ENCODE measurements around the gene LRP1B. TPM values are rescaled to one million over a fixed set of nuclear protein-coding genes. Genes with fewer than 3 reads are reported as not detected.

Gene LRP1B
- total and polyA plus RNA-seq, 2 donors (not counting 1 experiment from before 2014, with no cell fraction given): not detected

- H3K4me2 ChIP-seq (replicated peaks; ENCODE audit: low read depth, low read length, poor library complexity, severe bottlenecking): no peak overlapping the region
These were observed 282.6 kb downstream of the LRP1B start for GRCh38 chr2:141848191-141848590.

DNA sequence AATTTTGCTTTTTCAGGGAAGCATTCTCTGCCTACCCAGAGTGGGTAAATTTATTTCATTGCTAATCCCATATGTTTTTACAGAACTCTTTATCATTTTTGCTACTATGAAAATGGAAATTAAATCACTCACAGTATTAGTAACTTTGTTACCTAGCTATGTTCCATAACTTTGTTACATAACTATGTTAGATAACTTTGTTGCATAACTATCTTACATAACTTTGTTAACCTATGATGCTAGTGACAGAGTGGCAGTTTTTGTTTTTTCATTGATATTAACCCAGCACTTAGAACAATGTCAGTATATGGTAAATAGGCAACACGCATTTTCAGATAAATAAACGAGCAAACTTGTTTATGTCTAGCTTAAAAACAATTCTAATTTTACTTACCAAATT lies 286.6 kb downstream of the LRP1B start:
- Histone ChIP-seq H4K20me1 (ENCODE audit: control insufficient read depth, insufficient read depth, low read length, poor library complexity, severe bottlenecking) (no peaks in the 10 kb centered on the region), H3K79me2 (ENCODE audit: control insufficient read depth, insufficient read depth, low read length) (no peaks in the 10 kb centered on the region), H3K9ac (ENCODE audit: low read length) (no peak overlapping the region), H3K9me3 (ENCODE audit: control extremely low read depth in 1 of 3, control insufficient read depth in 2 of 3, insufficient read depth in 1 of 3, low read length in 2 of 3) (no peaks in the 10 kb centered on the region), H3K4me3 (ENCODE audit: control extremely low read depth in 1 of 5, extremely low read depth in 1 of 5, insufficient read depth in 1 of 5, low read depth in 2 of 5, low read length in 4 of 5) (no peak overlapping the region), H3K27ac (ENCODE audit: low read length in 2 of 2) (no peak overlapping the region), H3K36me3 (replicated peaks in 1 of 2; ENCODE audit: control extremely low read depth in 1 of 2, control insufficient read depth in 1 of 2, extremely low read depth in 1 of 2, insufficient read depth in 2 of 2, low read length in 1 of 2) (no peaks in the 10 kb centered on the region), H2AFZ (ENCODE audit: insufficient read depth, low read depth, low read length, poor library complexity, severe bottlenecking) (no peak overlapping the region), H3K4me2 (replicated peaks; ENCODE audit: low read depth, low read length, poor library complexity, severe bottlenecking) (no peak overlapping the region), H3K27me3 (replicated peaks in 1 of 4; ENCODE audit: control extremely low read depth in 1 of 4, control insufficient read depth in 3 of 4, insufficient read depth in 4 of 4, low read length in 3 of 4) (no peaks in the 10 kb centered on the region), H3K4me1 (ENCODE audit: control insufficient read depth in 2 of 2, insufficient read depth in 2 of 2, low read length in 2 of 2) (no peaks in the 10 kb centered on the region)
- WGBS (ENCODE audit: insufficient coverage): no CpG with 5 or more reads among the region's 2 CpGs
- ChIA-PET CTCF (no interaction called here), POLR2A (no interaction called here)
- ATAC-seq (ENCODE audit: low read depth) (no peak), DNase-seq (no peak)
- intact Hi-C loops (cut with micrococcal nuclease): no loop called here
- no peak overlapping the region for H3K27ac Mint-ChIP-seq
- no peaks in the 10 kb centered on the region for H3K27me3 Mint-ChIP-seq
- H3K9me3 Mint-ChIP-seq (ENCODE audit: insufficient read depth): no peaks in the 10 kb centered on the region
- TF ChIP-seq EZH2 (IDR thresholded peaks at IDR 0.05; ENCODE audit: borderline replicate concordance, insufficient read depth, low read depth, low read length, poor library complexity, severe bottlenecking): no peak
- TF ChIP-seq, protein P1, sequence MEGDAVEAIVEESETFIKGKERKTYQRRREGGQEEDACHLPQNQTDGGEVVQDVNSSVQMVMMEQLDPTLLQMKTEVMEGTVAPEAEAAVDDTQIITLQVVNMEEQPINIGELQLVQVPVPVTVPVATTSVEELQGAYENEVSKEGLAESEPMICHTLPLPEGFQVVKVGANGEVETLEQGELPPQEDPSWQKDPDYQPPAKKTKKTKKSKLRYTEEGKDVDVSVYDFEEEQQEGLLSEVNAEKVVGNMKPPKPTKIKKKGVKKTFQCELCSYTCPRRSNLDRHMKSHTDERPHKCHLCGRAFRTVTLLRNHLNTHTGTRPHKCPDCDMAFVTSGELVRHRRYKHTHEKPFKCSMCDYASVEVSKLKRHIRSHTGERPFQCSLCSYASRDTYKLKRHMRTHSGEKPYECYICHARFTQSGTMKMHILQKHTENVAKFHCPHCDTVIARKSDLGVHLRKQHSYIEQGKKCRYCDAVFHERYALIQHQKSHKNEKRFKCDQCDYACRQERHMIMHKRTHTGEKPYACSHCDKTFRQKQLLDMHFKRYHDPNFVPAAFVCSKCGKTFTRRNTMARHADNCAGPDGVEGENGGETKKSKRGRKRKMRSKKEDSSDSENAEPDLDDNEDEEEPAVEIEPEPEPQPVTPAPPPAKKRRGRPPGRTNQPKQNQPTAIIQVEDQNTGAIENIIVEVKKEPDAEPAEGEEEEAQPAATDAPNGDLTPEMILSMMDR (IDR thresholded peaks at IDR 0.05): no peak
- H3K4me1 Mint-ChIP-seq: no peaks in the 10 kb centered on the region
- H3K4me3 Mint-ChIP-seq: no peak overlapping the region

More at GRCh38 chr2:141848191-141848590, 282.6 kb downstream of the LRP1B start:
- H4K20me1 ChIP-seq (ENCODE audit: control insufficient read depth, insufficient read depth, low read length, poor library complexity, severe bottlenecking): no peaks in the 10 kb centered on the region
- POLR2A ChIA-PET: no interaction called here
- no peaks in the 10 kb centered on the region for H3K4me1 Mint-ChIP-seq
- H2AFZ ChIP-seq (ENCODE audit: insufficient read depth, low read depth, low read length, poor library complexity, severe bottlenecking): no peak overlapping the region
- no peaks in the 10 kb centered on the region for H3K9me3 ChIP-seq (ENCODE audit: control extremely low read depth in 1 of 3, control insufficient read depth in 2 of 3, insufficient read depth in 1 of 3, low read length in 2 of 3)
- no peak overlapping the region for H3K4me3 Mint-ChIP-seq
- no peaks in the 10 kb centered on the region for H3K79me2 ChIP-seq (ENCODE audit: control insufficient read depth, insufficient read depth, low read length)
- no peaks in the 10 kb centered on the region for H3K36me3 ChIP-seq (replicated peaks in 1 of 2; ENCODE audit: control extremely low read depth in 1 of 2, control insufficient read depth in 1 of 2, extremely low read depth in 1 of 2, insufficient read depth in 2 of 2, low read length in 1 of 2)
- TF ChIP-seq, protein P1 (IDR thresholded peaks at IDR 0.05): no peak
- TF ChIP-seq EZH2 (IDR thresholded peaks at IDR 0.05; ENCODE audit: borderline replicate concordance, insufficient read depth, low read depth, low read length, poor library complexity, severe bottlenecking): no peak
- ATAC-seq (ENCODE audit: low read depth): no peak
- CTCF ChIA-PET: no interaction called here
- H3K27me3 ChIP-seq (replicated peaks in 1 of 4; ENCODE audit: control extremely low read depth in 1 of 4, control insufficient read depth in 3 of 4, insufficient read depth in 4 of 4, low read length in 3 of 4): no peaks in the 10 kb centered on the region
- no peaks in the 10 kb centered on the region for H3K4me1 ChIP-seq (ENCODE audit: control insufficient read depth in 2 of 2, insufficient read depth in 2 of 2, low read length in 2 of 2)
- no peak overlapping the region for H3K27ac Mint-ChIP-seq
- no peaks in the 10 kb centered on the region for H3K9me3 Mint-ChIP-seq (ENCODE audit: insufficient read depth)
- intact Hi-C loops (cut with micrococcal nuclease): no loop called here
- H3K4me3 ChIP-seq (ENCODE audit: control extremely low read depth in 1 of 5, extremely low read depth in 1 of 5, insufficient read depth in 1 of 5, low read depth in 2 of 5, low read length in 4 of 5): no peak overlapping the region
- no peak overlapping the region for H3K27ac ChIP-seq (ENCODE audit: low read length in 2 of 2)
- H3K9ac ChIP-seq (ENCODE audit: low read length): no peak overlapping the region
- no peak for DNase-seq
- H3K27me3 Mint-ChIP-seq: no peaks in the 10 kb centered on the region
- WGBS (ENCODE audit: insufficient coverage): no CpG with 5 or more reads among the region's 1 CpG
